K562 (cell line): ENCODE results near the gene PCDHGB5. TPM values are rescaled to one million over a fixed set of nuclear protein-coding genes. Genes with fewer than 3 reads are reported as not detected.

Experiments used
- CTCF ChIP-seq, 3 experiments: IDR thresholded peaks in 2 of 3; conservative IDR thresholded peaks in 1 of 3; 2 replicates each; pipeline ENCODE4 v1.5.1; 2011 to 2012; ENCODE audit warnings: low read length in 3 of 3, mild to moderate bottlenecking in 3 of 3, control low read depth in 2 of 3, improper control_type of control experiment in 1 of 3, inconsistent platforms in 1 of 3, low read depth in 1 of 3, mixed read lengths in 1 of 3, moderate library complexity in 1 of 3; ENCODE audit not compliant: insufficient read depth in 2 of 3
- PHF21A ChIP-seq: fragments of 450-650 bp; IDR thresholded peaks from 2 replicates; pipeline ENCODE4 v1.6.1; 2017; ENCODE audit warnings: low read depth, borderline replicate concordance
- RAD21 ChIP-seq, 2 experiments: fragments of 250-450 bp in 1 of 2; fragments of 450-650 bp in 1 of 2; sonication (Bioruptor Pico) in 1 of 2; formaldehyde crosslinking in 1 of 2; IDR thresholded peaks in 1 of 2; conservative IDR thresholded peaks in 1 of 2; 2 replicates each; pipeline versions ENCODE4 v1.4.0 to v1.8.0; 2020 to 2022; ENCODE audit warnings: mild to moderate bottlenecking in 2 of 2, moderate library complexity in 1 of 2
- RBM34 ChIP-seq: fragments of 200-400 bp; formaldehyde crosslinking; IDR thresholded peaks from 2 replicates; pipeline ENCODE4 v1.6.1; 2018; ENCODE audit warnings: low read length, borderline replicate concordance; ENCODE audit not compliant: insufficient read depth
- polyA plus RNA-seq, 8 experiments: library from polyadenylated mRNA; depleted of rRNA in 4 of 8; stranded (reverse) in 5 of 8; unstranded in 3 of 8; fragments of >200 nt; fragmentation: Nextera tagmentation in 2 of 8; fragmentation: Illumina TruSeq in 1 of 8; extraction: Ambion mirVana in 2 of 8; extraction: Trizol in 1 of 8; gene quantifications; 2 replicates each; pipeline versions ENCODE4 v1.2.1 to v1.2.3, GENCODE V29; 2011 to 2014; ENCODE audit warnings: inconsistent platforms in 1 of 8, missing spikeins in 1 of 8
- total RNA-seq, 7 experiments: library from RNA; depleted of rRNA in 6 of 7; stranded (reverse); fragments of >200 nt in 6 of 7; fragmentation: Illumina TruSeq in 2 of 7; extraction: Trizol in 2 of 7; gene quantifications; 2 replicates each; pipeline versions ENCODE4 v1.2.1 to v1.2.3, GENCODE V29; 2011 to 2021; ENCODE audit warnings: low replicate concordance in 1 of 7

Gene PCDHGB5
- total and polyA plus RNA-seq, 9 of the 15 experiments (the other 6 are each of a cell fraction or from before 2014, with no cell fraction given): 0.05 to 0.29 (median 0.12) TPM; not detected in 2

- TF ChIP-seq CTCF (IDR thresholded peaks at IDR 0.05 in 2 of 3, conservative IDR thresholded peaks at IDR 0.05 in 1 of 3; ENCODE audit: insufficient read depth in 2 of 3, low read depth in 1 of 3, low read length in 3 of 3) (peak; percentile 64 to 70 (median 67)), PHF21A (no peak), RBM34 (no peak), RAD21 (CRISPR knock-in tag; conservative IDR thresholded peaks at IDR 0.05 in 1 of 2, IDR thresholded peaks at IDR 0.05 in 1 of 2) (peak; percentile 48 to 55)
Observed at GRCh38 chr5:141369994-141370848, 27.5 kb upstream of the PCDHGB5 start, which contains the start of gene PCDHGB3 (continued).
